PC-3 (cell line): ENCODE data around the gene IQSEC1. TPM values are rescaled to one million over a fixed set of nuclear protein-coding genes. Genes with fewer than 3 reads are reported as not detected.

Experiments used
- ATAC-seq: fragments of 200-7000 bp; cut with Tn5 transposase; 2 replicates; pipeline ENCODE4 v1.9.1; 2020; ENCODE audit warnings: mild to moderate bottlenecking, moderate library complexity
- BruUV-seq: library from RNA; stranded (reverse); fragments of 400-500 nt; replicated peaks from 2 replicates; lab custom pipeline; 2021; lab: Mats Ljungman, UMichigan
- CTCF ChIA-PET: fragments of 300-600 bp; sonication (Branson Sonifier 250); formaldehyde crosslinking; loops from one replicate; lab custom pipeline; 2022; ENCODE audit warnings: antibody characterized with exemption; lab: Charles Lee
- POLR2A ChIA-PET: fragments of 300-600 bp; sonication (Branson Sonifier 250); formaldehyde crosslinking; loops from one replicate; lab custom pipeline; 2022; ENCODE audit warnings: antibody characterized with exemption; ENCODE audit not compliant: unreplicated experiment; lab: Charles Lee
- DNase-seq: peaks from one replicate; pipeline ENCODE4 v3.0.0-alpha.2; 2015
- H2AFZ ChIP-seq: fragments of 300-600 bp; sonication (generic); 2 replicates; pipeline ENCODE4 v1.6.0; 2016; ENCODE audit warnings: antibody characterized with exemption, low read length
- H3F3A ChIP-seq: fragments of 300-600 bp; sonication (generic); one replicate; pipeline ENCODE4 v1.6.0; 2017; ENCODE audit warnings: antibody characterized with exemption, low read length, control low read depth, mild to moderate bottlenecking; ENCODE audit not compliant: unreplicated experiment
- H3K27ac ChIP-seq: fragments of 300-600 bp; sonication (generic); 2 replicates; pipeline ENCODE4 v1.5.1; 2016; ENCODE audit warnings: mild to moderate bottlenecking, low read length
- H3K27me3 ChIP-seq: fragments of 300-600 bp; sonication (generic); 2 replicates; pipeline ENCODE4 v1.6.1; 2016; ENCODE audit warnings: low read length, mixed read lengths
- H3K36me3 ChIP-seq: fragments of 300-600 bp; sonication (generic); 2 replicates; pipeline ENCODE4 v1.6.1; 2016; ENCODE audit warnings: low read depth, mixed run types, low read length, mixed read lengths
- H3K4me1 ChIP-seq: fragments of 300-600 bp; sonication (generic); 2 replicates; pipeline ENCODE4 v1.5.1; 2016; ENCODE audit warnings: low read length; ENCODE audit not compliant: insufficient read depth
- H3K4me2 ChIP-seq: fragments of 300-600 bp; sonication (generic); 2 replicates; pipeline ENCODE4 v1.6.0; 2016; ENCODE audit warnings: low read length
- H3K4me3 ChIP-seq: fragments of 300-600 bp; sonication (generic); 2 replicates; pipeline ENCODE4 v1.5.1; 2016; ENCODE audit warnings: mild to moderate bottlenecking, low read length, mixed read lengths
- H3K79me2 ChIP-seq: fragments of 300-600 bp; sonication (generic); 2 replicates; pipeline ENCODE4 v1.6.1; 2017; ENCODE audit warnings: low read length, mixed read lengths
- H3K9ac ChIP-seq: fragments of 300-600 bp; sonication (generic); 2 replicates; pipeline ENCODE4 v1.6.0; 2016; ENCODE audit warnings: mild to moderate bottlenecking, low read length
- H3K9me2 ChIP-seq: fragments of 300-600 bp; sonication (generic); replicated peaks from 2 replicates; pipeline ENCODE4 v1.6.1; 2016; ENCODE audit warnings: mixed run types, low read length, mixed read lengths
- H3K9me3 ChIP-seq: fragments of 300-600 bp; sonication (generic); 2 replicates; pipeline ENCODE4 v1.6.1; 2016; ENCODE audit warnings: low read length, mixed read lengths
- H4K20me1 ChIP-seq: fragments of 300-600 bp; sonication (generic); 2 replicates; pipeline ENCODE4 v1.6.1; 2016; ENCODE audit warnings: low read length, mixed read lengths
- CTCF ChIP-seq: fragments of 300-600 bp; sonication (generic); conservative IDR thresholded peaks from 2 replicates; pipeline ENCODE4 v1.5.1; 2017; ENCODE audit warnings: antibody characterized with exemption, low read depth, mild to moderate bottlenecking, low read length
- EZH2 ChIP-seq: fragments of 300-600 bp; sonication (generic); IDR thresholded peaks from one replicate; pipeline ENCODE4 v1.6.1; 2017; ENCODE audit warnings: antibody characterized with exemption, mild to moderate bottlenecking, low read length; ENCODE audit not compliant: unreplicated experiment
- EZH2phosphoT487 ChIP-seq: fragments of 300-600 bp; sonication (generic); IDR thresholded peaks from 2 replicates; pipeline ENCODE4 v1.6.1; 2018; ENCODE audit warnings: mild to moderate bottlenecking, antibody characterized with exemption, low read length, borderline replicate concordance
- intact Hi-C: fragments of 100-400 bp; cut with micrococcal nuclease; formaldehyde crosslinking; loops from 2 replicates; pipeline ENCODE4 v1.9.0; 2023
- total RNA-seq: library from RNA; depleted of rRNA; stranded (reverse); fragments of >200 nt; gene quantifications from 2 replicates; pipeline ENCODE4 v1.2.3, GENCODE V29; 2014

Gene IQSEC1
- total RNA-seq, 1 experiment from 2014 or later: 37.9 TPM

GRCh38 chr3:13025778-13026518 lies 47.3 kb downstream of the IQSEC1 start:
- no peaks in the 10 kb centered on the region for H3K36me3 ChIP-seq
- no peak overlapping the region for H3K4me2 ChIP-seq
- POLR2A ChIA-PET: no interaction called here

GRCh38 chr3:13025090-13025489 lies 48.1 kb downstream of the IQSEC1 start:
- Histone ChIP-seq H3K79me2 (no peaks in the 10 kb centered on the region), H3F3A (no peaks in the 10 kb centered on the region), H3K9ac (no peak overlapping the region), H3K9me3 (no peaks in the 10 kb centered on the region), H4K20me1 (no peaks in the 10 kb centered on the region), H3K27me3 (no peaks in the 10 kb centered on the region), H3K36me3 (no peaks in the 10 kb centered on the region), H2AFZ (no peak overlapping the region), H3K4me2 (no peak overlapping the region), H3K27ac (no peak overlapping the region), H3K9me2 (no peaks in the 10 kb centered on the region), H3K4me3 (no peak overlapping the region), H3K4me1 (peaks cover 32% of the 10 kb centered on the region)
- CTCF ChIA-PET: no interaction called here
- intact Hi-C loops: no loop called here
- ATAC-seq (peak; percentile 83), DNase-seq (peak; percentile 77)
- POLR2A ChIA-PET: no interaction called here
- no TSS peak for BruUV-seq
- TF ChIP-seq EZH2: no peak
- TF ChIP-seq EZH2phosphoT487: no peak
- TF ChIP-seq CTCF: no peak

More at GRCh38 chr3:13025778-13026518, 47.3 kb downstream of the IQSEC1 start:
- no peak overlapping the region for H3K27ac ChIP-seq
- no peak overlapping the region for H3K4me3 ChIP-seq
- H3K9ac ChIP-seq: no peak overlapping the region
- no peaks in the 10 kb centered on the region for H3K9me2 ChIP-seq
- no peak overlapping the region for H2AFZ ChIP-seq
- BruUV-seq: no TSS peak
- TF ChIP-seq EZH2phosphoT487 (no peak), EZH2 (no peak)
- ATAC-seq (no peak), DNase-seq (no peak)
- no peaks in the 10 kb centered on the region for H3K27me3 ChIP-seq
- no peaks in the 10 kb centered on the region for H3F3A ChIP-seq
- peaks cover 32% of the 10 kb centered on the region for H3K4me1 ChIP-seq
- CTCF ChIA-PET: interaction anchor here (0.6 kb wide), 1 partner anchor 58 kb away, joined by 5 read pairs; no protein-coding TSS in a partner anchor
- H4K20me1 ChIP-seq: no peaks in the 10 kb centered on the region
- intact Hi-C loops: no loop called here
- no peaks in the 10 kb centered on the region for H3K9me3 ChIP-seq
- H3K79me2 ChIP-seq: no peaks in the 10 kb centered on the region

GRCh38 chr3:13024765-13025065 lies 48.5 kb downstream of the IQSEC1 start:
- H3K4me1 ChIP-seq: peaks cover 32% of the 10 kb centered on the region
- H3K9me3 ChIP-seq: no peaks in the 10 kb centered on the region
- TF ChIP-seq CTCF: no peak
- no peak for TF ChIP-seq EZH2phosphoT487
- no peak for TF ChIP-seq EZH2
- H3K9ac ChIP-seq: no peak overlapping the region
- H3F3A ChIP-seq: no peaks in the 10 kb centered on the region
- DNase-seq (no peak), ATAC-seq (no peak)
- no TSS peak for BruUV-seq
- no peaks in the 10 kb centered on the region for H3K27me3 ChIP-seq
- intact Hi-C loops: no loop called here
- no peaks in the 10 kb centered on the region for H3K9me2 ChIP-seq
- no peaks in the 10 kb centered on the region for H4K20me1 ChIP-seq
- no peak overlapping the region for H2AFZ ChIP-seq
- H3K36me3 ChIP-seq: no peaks in the 10 kb centered on the region
- H3K27ac ChIP-seq: no peak overlapping the region
- H3K4me2 ChIP-seq: no peak overlapping the region
- H3K79me2 ChIP-seq: no peaks in the 10 kb centered on the region
- POLR2A ChIA-PET: no interaction called here
- no peak overlapping the region for H3K4me3 ChIP-seq
- CTCF ChIA-PET: no interaction called here
